KMS-11 (cell line): ENCODE results near the gene CCDC178.

ENCODE experiments used
- H2AFZ ChIP-seq: fragments of 200-600 bp; sonication (generic); 2 replicates; pipeline ENCODE4 v1.6.1; 2016; ENCODE audit warnings: antibody characterized with exemption, mixed run types, low read depth
- H3K27ac ChIP-seq: fragments of 200-600 bp; sonication (generic); 2 replicates; pipeline ENCODE4 v1.6.1; 2016; ENCODE audit warnings: mild to moderate bottlenecking, mixed run types
- H3K27me3 ChIP-seq: fragments of 200-600 bp; sonication (generic); 2 replicates; pipeline ENCODE4 v1.6.1; 2017; ENCODE audit warnings: mild to moderate bottlenecking, low read depth, mixed run types, moderate library complexity; ENCODE audit not compliant: insufficient read depth
- H3K36me3 ChIP-seq: fragments of 200-600 bp; sonication (generic); 2 replicates; pipeline ENCODE4 v1.6.1; 2017; ENCODE audit warnings: mild to moderate bottlenecking, mixed run types; ENCODE audit not compliant: insufficient read depth
- H3K4me1 ChIP-seq: fragments of 200-600 bp; sonication (generic); 2 replicates; pipeline ENCODE4 v1.6.1; 2016; ENCODE audit warnings: mild to moderate bottlenecking, low read depth, mixed run types; ENCODE audit not compliant: poor library complexity, severe bottlenecking
- H3K4me2 ChIP-seq: fragments of 200-600 bp; sonication (generic); 2 replicates; pipeline ENCODE4 v1.7.0; 2016; ENCODE audit warnings: mild to moderate bottlenecking, mixed run types
- H3K4me3 ChIP-seq: fragments of 200-600 bp; sonication (generic); IDR thresholded peaks from 2 replicates; pipeline ENCODE4 v1.6.1; 2017; ENCODE audit warnings: low read depth, low read length, mixed read lengths; ENCODE audit not compliant: insufficient read depth
- H3K79me2 ChIP-seq: fragments of 200-600 bp; sonication (generic); 2 replicates; pipeline ENCODE4 v1.6.1; 2016; ENCODE audit warnings: low read depth, mixed run types; ENCODE audit not compliant: insufficient read depth
- H3K9ac ChIP-seq: fragments of 200-600 bp; sonication (generic); 2 replicates; pipeline ENCODE4 v1.6.1; 2016; ENCODE audit warnings: mild to moderate bottlenecking, mixed run types
- H4K20me1 ChIP-seq: fragments of 200-600 bp; sonication (generic); 2 replicates; pipeline ENCODE4 v1.6.1; 2016; ENCODE audit warnings: mild to moderate bottlenecking, mixed run types; ENCODE audit not compliant: insufficient read depth
- CTCF ChIP-seq: fragments of 200-600 bp; sonication (generic); conservative IDR thresholded peaks from 2 replicates; pipeline ENCODE4 v1.6.1; 2017; ENCODE audit warnings: low read depth, mild to moderate bottlenecking, antibody characterized with exemption, low read length, moderate library complexity, mixed read lengths

Gene CCDC178

GRCh38 chr18:33128581-33128980 lies 311.9 kb downstream of the CCDC178 start:
- H3K9ac ChIP-seq: no peak overlapping the region
- H2AFZ ChIP-seq: no peak overlapping the region
- no peak for TF ChIP-seq CTCF
- H3K27me3 ChIP-seq: no peaks in the 10 kb centered on the region
- no peaks in the 10 kb centered on the region for H3K4me1 ChIP-seq
- H3K27ac ChIP-seq: no peak overlapping the region
- H3K79me2 ChIP-seq: no peaks in the 10 kb centered on the region; the same call in 1 of the 2 replicates
- no peak overlapping the region for H3K4me3 ChIP-seq
- H3K4me2 ChIP-seq: no peak overlapping the region
- no peaks in the 10 kb centered on the region for H3K36me3 ChIP-seq
- no peaks in the 10 kb centered on the region for H4K20me1 ChIP-seq

GRCh38 chr18:33123862-33124518 lies 316.5 kb downstream of the CCDC178 start:
- Histone ChIP-seq H3K4me3 (no peak overlapping the region), H3K4me1 (no peaks in the 10 kb centered on the region), H3K9ac (no peak overlapping the region), H3K27me3 (no peaks in the 10 kb centered on the region), H3K4me2 (no peak overlapping the region), H3K79me2 (no peaks in the 10 kb centered on the region), H2AFZ (no peak overlapping the region), H4K20me1 (no peaks in the 10 kb centered on the region), H3K27ac (no peak overlapping the region), H3K36me3 (no peaks in the 10 kb centered on the region)
- TF ChIP-seq CTCF: no peak

- H3K4me1 ChIP-seq: no peaks in the 10 kb centered on the region
- no peaks in the 10 kb centered on the region for H3K27me3 ChIP-seq
- H3K9ac ChIP-seq: no peak overlapping the region
- no peaks in the 10 kb centered on the region for H4K20me1 ChIP-seq
- no peaks in the 10 kb centered on the region for H3K36me3 ChIP-seq
- H3K79me2 ChIP-seq: no peaks in the 10 kb centered on the region
- H3K27ac ChIP-seq: no peak overlapping the region
- TF ChIP-seq CTCF: no peak
- no peak overlapping the region for H3K4me2 ChIP-seq
- no peak overlapping the region for H3K4me3 ChIP-seq
- no peak overlapping the region for H2AFZ ChIP-seq
Observed at GRCh38 chr18:33116376-33116775, 324.1 kb downstream of the CCDC178 start.

- H3K4me3 ChIP-seq: no peak overlapping the region
- H4K20me1 ChIP-seq: no peaks in the 10 kb centered on the region
- no peaks in the 10 kb centered on the region for H3K79me2 ChIP-seq
- no peak for TF ChIP-seq CTCF
- H3K4me2 ChIP-seq: no peak overlapping the region
- no peaks in the 10 kb centered on the region for H3K4me1 ChIP-seq
- H3K36me3 ChIP-seq: no peaks in the 10 kb centered on the region
- H2AFZ ChIP-seq: no peak overlapping the region
- no peak overlapping the region for H3K9ac ChIP-seq
- no peaks in the 10 kb centered on the region for H3K27me3 ChIP-seq
- no peak overlapping the region for H3K27ac ChIP-seq
Observed at GRCh38 chr18:33115917-33116316, 324.6 kb downstream of the CCDC178 start.
